Measurements from ENCODE around the gene SMC6.
A peak's percentile ranks its signal among the peaks of the same experiment; 100 is the strongest.

SMC6 gene, protein sequence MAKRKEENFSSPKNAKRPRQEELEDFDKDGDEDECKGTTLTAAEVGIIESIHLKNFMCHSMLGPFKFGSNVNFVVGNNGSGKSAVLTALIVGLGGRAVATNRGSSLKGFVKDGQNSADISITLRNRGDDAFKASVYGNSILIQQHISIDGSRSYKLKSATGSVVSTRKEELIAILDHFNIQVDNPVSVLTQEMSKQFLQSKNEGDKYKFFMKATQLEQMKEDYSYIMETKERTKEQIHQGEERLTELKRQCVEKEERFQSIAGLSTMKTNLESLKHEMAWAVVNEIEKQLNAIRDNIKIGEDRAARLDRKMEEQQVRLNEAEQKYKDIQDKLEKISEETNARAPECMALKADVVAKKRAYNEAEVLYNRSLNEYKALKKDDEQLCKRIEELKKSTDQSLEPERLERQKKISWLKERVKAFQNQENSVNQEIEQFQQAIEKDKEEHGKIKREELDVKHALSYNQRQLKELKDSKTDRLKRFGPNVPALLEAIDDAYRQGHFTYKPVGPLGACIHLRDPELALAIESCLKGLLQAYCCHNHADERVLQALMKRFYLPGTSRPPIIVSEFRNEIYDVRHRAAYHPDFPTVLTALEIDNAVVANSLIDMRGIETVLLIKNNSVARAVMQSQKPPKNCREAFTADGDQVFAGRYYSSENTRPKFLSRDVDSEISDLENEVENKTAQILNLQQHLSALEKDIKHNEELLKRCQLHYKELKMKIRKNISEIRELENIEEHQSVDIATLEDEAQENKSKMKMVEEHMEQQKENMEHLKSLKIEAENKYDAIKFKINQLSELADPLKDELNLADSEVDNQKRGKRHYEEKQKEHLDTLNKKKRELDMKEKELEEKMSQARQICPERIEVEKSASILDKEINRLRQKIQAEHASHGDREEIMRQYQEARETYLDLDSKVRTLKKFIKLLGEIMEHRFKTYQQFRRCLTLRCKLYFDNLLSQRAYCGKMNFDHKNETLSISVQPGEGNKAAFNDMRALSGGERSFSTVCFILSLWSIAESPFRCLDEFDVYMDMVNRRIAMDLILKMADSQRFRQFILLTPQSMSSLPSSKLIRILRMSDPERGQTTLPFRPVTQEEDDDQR

GRCh38 chr2:17753803-17754663, at the start of gene SMC6, which contains the start of gene GEN1:
TSS of gene SMC6 (minus strand) at chr2:17753810. CDS start at chr2:17745946, 7,864 bp downstream.
TSS of gene GEN1 (plus strand) at chr2:17754138. CDS start at chr2:17759944, 5,806 bp downstream.
- H3K9me3 ChIP-seq (ENCODE audit: control insufficient read depth, insufficient read depth, low read length): no peaks in the 10 kb centered on the region
- no peaks in the 10 kb centered on the region for H3K27me3 ChIP-seq (ENCODE audit: control insufficient read depth, insufficient read depth, low read length)
- no peaks in the 10 kb centered on the region for H3K4me1 ChIP-seq (ENCODE audit: control insufficient read depth, insufficient read depth, low read length)
- peak within 1 kb of the TSS; percentile 60 for H3K4me3 ChIP-seq (ENCODE audit: low read length)
- no peak within 1 kb of the TSS for H3K27ac ChIP-seq (ENCODE audit: low read length)
- no peaks in the 10 kb centered on the region for H3K36me3 ChIP-seq (ENCODE audit: control insufficient read depth, insufficient read depth, low read length)
- no CpG with 5 or more reads among the region's 76 CpGs for WGBS (ENCODE audit: insufficient coverage, insufficient read length)
- peak; percentile 57 for DNase-seq (ENCODE audit: low read depth, low spot score)

- WGBS (ENCODE audit: insufficient coverage, insufficient read length): no CpG with 5 or more reads among the region's 1 CpG
- DNase-seq (ENCODE audit: low read depth, low spot score): no peak
These were observed 47.3 kb upstream of the SMC6 start for GRCh38 chr2:17800693-17801458.

GRCh38 chr2:17800219-17800618, 46.6 kb upstream of the SMC6 start:
- H3K9me3 ChIP-seq (ENCODE audit: control insufficient read depth, insufficient read depth, low read length): no peaks in the 10 kb centered on the region
- H3K4me3 ChIP-seq (ENCODE audit: low read length): no peak overlapping the region
- whole genome bisulfite sequencing (ENCODE audit: insufficient coverage, insufficient read length): no CpG with 5 or more reads among the region's 5 CpGs
- H3K27me3 ChIP-seq (ENCODE audit: control insufficient read depth, insufficient read depth, low read length): no peaks in the 10 kb centered on the region
- H3K36me3 ChIP-seq (ENCODE audit: control insufficient read depth, insufficient read depth, low read length): no peaks in the 10 kb centered on the region
- no peaks in the 10 kb centered on the region for H3K4me1 ChIP-seq (ENCODE audit: control insufficient read depth, insufficient read depth, low read length)
- no peak overlapping the region for H3K27ac ChIP-seq (ENCODE audit: low read length)
- DNase-seq (ENCODE audit: low read depth, low spot score): no peak

More at GRCh38 chr2:17800693-17801458, 47.3 kb upstream of the SMC6 start:
- Histone ChIP-seq H3K9me3 (ENCODE audit: control insufficient read depth, insufficient read depth, low read length) (no peaks in the 10 kb centered on the region), H3K4me1 (ENCODE audit: control insufficient read depth, insufficient read depth, low read length) (no peaks in the 10 kb centered on the region), H3K36me3 (ENCODE audit: control insufficient read depth, insufficient read depth, low read length) (no peaks in the 10 kb centered on the region), H3K27ac (ENCODE audit: low read length) (no peak overlapping the region), H3K27me3 (ENCODE audit: control insufficient read depth, insufficient read depth, low read length) (no peaks in the 10 kb centered on the region), H3K4me3 (ENCODE audit: low read length) (no peak overlapping the region)

GRCh38 chr2:17799301-17800120, 45.9 kb upstream of the SMC6 start:
- H3K4me3 ChIP-seq (ENCODE audit: low read length): no peak overlapping the region
- H3K36me3 ChIP-seq (ENCODE audit: control insufficient read depth, insufficient read depth, low read length): no peaks in the 10 kb centered on the region
- DNase-seq (ENCODE audit: low read depth, low spot score): no peak
- no peaks in the 10 kb centered on the region for H3K27me3 ChIP-seq (ENCODE audit: control insufficient read depth, insufficient read depth, low read length)
- no peaks in the 10 kb centered on the region for H3K4me1 ChIP-seq (ENCODE audit: control insufficient read depth, insufficient read depth, low read length)
- no peak overlapping the region for H3K27ac ChIP-seq (ENCODE audit: low read length)
- WGBS (ENCODE audit: insufficient coverage, insufficient read length): no CpG with 5 or more reads among the region's 7 CpGs
- no peaks in the 10 kb centered on the region for H3K9me3 ChIP-seq (ENCODE audit: control insufficient read depth, insufficient read depth, low read length)

DNA sequence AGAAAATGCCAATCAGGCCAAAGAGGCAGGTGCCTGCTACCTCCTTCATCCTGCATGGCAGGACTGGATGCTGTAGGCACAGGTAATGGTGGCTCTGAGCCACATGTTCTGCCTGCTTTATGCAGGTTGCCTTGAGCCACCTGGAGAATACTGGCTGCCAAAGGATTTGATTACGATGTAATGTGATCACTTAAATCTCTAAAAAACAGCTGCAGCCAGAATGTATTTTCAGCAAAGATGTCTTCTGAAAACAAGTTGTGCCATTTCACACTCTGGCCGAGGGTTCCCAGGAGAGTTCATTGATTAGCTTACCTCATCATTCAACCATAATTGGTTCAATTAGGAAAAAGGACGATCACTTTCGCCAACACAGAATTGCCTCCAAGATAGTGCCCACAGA, 44.7 kb upstream of the SMC6 start:
- Histone ChIP-seq H3K27me3 (ENCODE audit: control insufficient read depth, insufficient read depth, low read length) (no peaks in the 10 kb centered on the region), H3K9me3 (ENCODE audit: control insufficient read depth, insufficient read depth, low read length) (no peaks in the 10 kb centered on the region), H3K4me3 (ENCODE audit: low read length) (no peak overlapping the region), H3K36me3 (ENCODE audit: control insufficient read depth, insufficient read depth, low read length) (no peaks in the 10 kb centered on the region), H3K27ac (ENCODE audit: low read length) (no peak overlapping the region), H3K4me1 (ENCODE audit: control insufficient read depth, insufficient read depth, low read length) (no peaks in the 10 kb centered on the region)
- DNase-seq (ENCODE audit: low read depth, low spot score): no peak
- WGBS (ENCODE audit: insufficient coverage, insufficient read length): no CpG with 5 or more reads among the region's 4 CpGs

GRCh38 chr2:17795309-17795708, 41.7 kb upstream of the SMC6 start:
- Histone ChIP-seq H3K4me1 (ENCODE audit: control insufficient read depth, insufficient read depth, low read length) (no peaks in the 10 kb centered on the region), H3K36me3 (ENCODE audit: control insufficient read depth, insufficient read depth, low read length) (no peaks in the 10 kb centered on the region), H3K27me3 (ENCODE audit: control insufficient read depth, insufficient read depth, low read length) (no peaks in the 10 kb centered on the region; the same call in 1 of the 2 replicates), H3K27ac (ENCODE audit: low read length) (no peak overlapping the region), H3K9me3 (ENCODE audit: control insufficient read depth, insufficient read depth, low read length) (no peaks in the 10 kb centered on the region), H3K4me3 (ENCODE audit: low read length) (no peak overlapping the region)
- no CpG with 5 or more reads among the region's 5 CpGs for WGBS (ENCODE audit: insufficient coverage, insufficient read length)
- DNase-seq (ENCODE audit: low read depth, low spot score): no peak

DNA sequence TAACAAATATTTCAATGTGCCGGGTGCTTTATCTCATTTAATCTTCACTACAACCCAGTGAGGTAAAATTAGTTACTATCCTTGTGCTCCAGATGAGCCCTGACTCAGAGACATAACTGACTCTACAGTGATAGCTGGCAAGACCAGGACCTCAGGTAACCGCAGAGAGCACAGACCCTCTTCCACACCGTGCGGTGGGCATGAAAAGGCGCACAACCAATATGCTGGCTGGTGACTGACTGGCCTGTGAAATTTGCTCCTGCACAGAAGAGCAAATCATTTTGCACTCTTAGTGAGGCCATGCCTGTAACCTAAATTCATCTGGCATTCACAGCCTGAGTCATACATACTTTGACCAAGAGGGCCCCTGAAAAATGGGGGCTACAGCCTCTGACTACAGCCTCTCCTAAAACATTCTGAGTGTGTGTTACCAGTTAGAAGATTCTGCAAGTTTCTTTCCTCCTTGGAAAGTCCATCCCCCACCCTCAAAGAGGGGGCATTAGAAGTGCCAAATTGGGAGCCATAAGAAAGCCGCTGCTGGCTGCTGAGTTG, 40.3 kb upstream of the SMC6 start:
- Histone ChIP-seq H3K9me3 (ENCODE audit: control insufficient read depth, insufficient read depth, low read length) (no peaks in the 10 kb centered on the region), H3K27ac (ENCODE audit: low read length) (no peak overlapping the region), H3K27me3 (ENCODE audit: control insufficient read depth, insufficient read depth, low read length) (no peaks in the 10 kb centered on the region; the same call in 1 of the 2 replicates), H3K4me1 (ENCODE audit: control insufficient read depth, insufficient read depth, low read length) (no peaks in the 10 kb centered on the region), H3K36me3 (ENCODE audit: control insufficient read depth, insufficient read depth, low read length) (no peaks in the 10 kb centered on the region), H3K4me3 (ENCODE audit: low read length) (no peak overlapping the region)
- no peak for DNase-seq (ENCODE audit: low read depth, low spot score)
- no CpG with 5 or more reads among the region's 6 CpGs for WGBS (ENCODE audit: insufficient coverage, insufficient read length)

DNA sequence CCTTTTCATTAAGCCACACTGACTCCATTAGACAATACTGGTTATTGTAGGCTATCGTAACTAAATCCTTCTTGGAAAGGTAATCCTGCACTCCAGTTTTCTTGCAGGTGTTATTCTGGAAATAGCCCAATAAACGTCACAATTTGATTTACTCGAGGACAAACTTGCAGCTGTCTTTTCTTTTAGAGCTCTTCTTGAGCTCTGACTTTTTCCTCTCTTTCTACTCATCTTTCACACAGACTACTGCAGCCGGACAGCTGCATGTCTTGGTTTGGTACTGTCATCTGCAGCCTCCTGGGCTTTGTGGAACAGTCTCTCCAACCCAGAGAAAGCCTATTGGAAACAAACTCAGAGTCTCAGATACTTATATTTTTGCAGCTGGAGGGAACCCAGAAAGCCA, 39.7 kb upstream of the SMC6 start:
- Histone ChIP-seq H3K4me1 (ENCODE audit: control insufficient read depth, insufficient read depth, low read length) (no peaks in the 10 kb centered on the region), H3K27ac (ENCODE audit: low read length) (no peak overlapping the region), H3K4me3 (ENCODE audit: low read length) (no peak overlapping the region), H3K9me3 (ENCODE audit: control insufficient read depth, insufficient read depth, low read length) (no peaks in the 10 kb centered on the region), H3K27me3 (ENCODE audit: control insufficient read depth, insufficient read depth, low read length) (no peaks in the 10 kb centered on the region; the same call in 1 of the 2 replicates), H3K36me3 (ENCODE audit: control insufficient read depth, insufficient read depth, low read length) (no peaks in the 10 kb centered on the region)
- no CpG with 5 or more reads among the region's 4 CpGs for WGBS (ENCODE audit: insufficient coverage, insufficient read length)
- DNase-seq (ENCODE audit: low read depth, low spot score): no peak

All from iPS DF 6.9 (cell line).